AG09309 (cell line): ENCODE data around the gene GABRB1.
A peak's percentile ranks its signal among the peaks of the same experiment; 100 is the strongest.

Experiments
- DNase-seq: peaks from one replicate; pipeline ENCODE4 v3.0.0-alpha.2; 2010; ENCODE audit warnings: low read depth
- H3K4me3 ChIP-seq: 2 replicates; pipeline ENCODE4 v1.5.1; 2011; ENCODE audit warnings: mild to moderate bottlenecking, low read depth, low read length, moderate library complexity; ENCODE audit not compliant: control insufficient read depth
- CTCF ChIP-seq: IDR thresholded peaks from 2 replicates; pipeline ENCODE4 v1.5.1; 2011; ENCODE audit warnings: mild to moderate bottlenecking, low read depth, low read length, inconsistent platforms; ENCODE audit not compliant: insufficient read depth, control insufficient read depth; ENCODE audit errors: missing control alignments

GABRB1 gene

DNA sequence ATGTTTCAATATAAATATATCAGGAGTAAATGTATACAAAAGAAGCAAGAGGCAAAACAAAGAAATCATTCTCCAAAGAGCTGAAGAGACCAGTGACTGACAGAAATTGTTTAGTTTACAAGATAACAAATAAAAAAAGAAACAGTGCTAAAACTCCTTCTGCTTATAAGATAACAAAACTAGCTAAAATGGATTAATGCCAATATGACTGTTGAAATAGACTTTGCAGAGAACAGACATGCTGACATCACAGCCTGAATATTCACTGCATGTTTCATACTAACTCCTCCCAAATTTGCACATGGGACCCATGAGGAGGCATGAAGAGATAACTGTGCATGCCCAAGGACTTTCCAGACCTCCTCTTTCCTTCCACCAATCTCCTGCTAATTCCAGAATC is 31.8 kb upstream of the GABRB1 start:
- no peak for TF ChIP-seq CTCF
- H3K4me3 ChIP-seq = no peak overlapping the region
- no peak for DNase-seq

DNA sequence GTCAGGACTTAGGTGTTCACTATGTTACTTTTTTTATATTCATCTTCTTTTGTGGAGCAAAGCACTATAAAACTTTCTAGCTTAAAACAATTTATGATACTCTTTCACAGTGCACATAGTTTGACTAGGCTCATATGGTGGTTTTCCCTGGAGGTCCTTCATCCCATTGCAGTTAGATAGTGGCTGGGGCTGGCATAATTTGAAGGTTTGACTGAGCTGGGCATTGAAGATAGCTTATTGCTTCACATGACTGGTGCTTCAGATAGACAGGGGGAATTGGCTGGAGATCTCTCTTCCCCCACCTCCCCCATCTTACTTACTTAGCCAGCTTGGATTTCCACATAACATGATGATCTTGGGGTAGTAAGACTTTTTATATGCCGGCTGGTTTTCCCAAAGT is 31.0 kb upstream of the GABRB1 start:
- TF ChIP-seq CTCF = no peak
- H3K4me3 ChIP-seq = no peak overlapping the region
- no peak for DNase-seq

- no peak overlapping the region for H3K4me3 ChIP-seq
- no peak for DNase-seq
- TF ChIP-seq CTCF = peak; percentile 5
These were observed 28.8 kb upstream of the GABRB1 start for GRCh38 chr4:47002580-47002979.

GRCh38 chr4:47010347-47010911 is 20.9 kb upstream of the GABRB1 start:
- no peak for DNase-seq
- no peak for TF ChIP-seq CTCF
- no peak overlapping the region for H3K4me3 ChIP-seq

DNA sequence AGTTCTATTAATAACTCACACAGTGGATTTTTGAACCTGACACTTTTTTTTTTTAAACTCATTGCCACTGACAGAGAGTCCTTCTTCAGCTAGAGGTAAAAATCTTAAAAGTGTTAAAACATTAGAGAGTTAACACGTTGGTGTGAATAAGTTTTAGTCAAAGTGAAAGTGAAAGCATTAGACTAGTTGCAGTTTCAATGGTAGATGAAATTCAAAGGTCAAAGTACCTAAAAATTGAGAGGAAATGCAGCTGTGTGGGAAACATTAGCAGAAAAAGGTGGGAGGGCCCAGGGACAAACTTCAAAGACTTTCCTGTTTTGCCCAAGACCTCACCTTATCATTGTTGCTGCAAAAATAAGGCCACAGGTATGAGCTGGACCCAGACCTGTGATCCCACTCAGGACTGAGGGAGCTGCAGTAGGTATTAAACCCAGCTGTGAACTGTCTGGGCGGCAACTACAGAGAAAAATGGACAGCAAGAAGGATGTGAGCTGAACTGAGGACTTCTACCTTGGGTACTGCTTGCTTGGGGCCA is 20.4 kb upstream of the GABRB1 start:
- no peak overlapping the region for H3K4me3 ChIP-seq
- DNase-seq = no peak
- TF ChIP-seq CTCF = no peak

DNA sequence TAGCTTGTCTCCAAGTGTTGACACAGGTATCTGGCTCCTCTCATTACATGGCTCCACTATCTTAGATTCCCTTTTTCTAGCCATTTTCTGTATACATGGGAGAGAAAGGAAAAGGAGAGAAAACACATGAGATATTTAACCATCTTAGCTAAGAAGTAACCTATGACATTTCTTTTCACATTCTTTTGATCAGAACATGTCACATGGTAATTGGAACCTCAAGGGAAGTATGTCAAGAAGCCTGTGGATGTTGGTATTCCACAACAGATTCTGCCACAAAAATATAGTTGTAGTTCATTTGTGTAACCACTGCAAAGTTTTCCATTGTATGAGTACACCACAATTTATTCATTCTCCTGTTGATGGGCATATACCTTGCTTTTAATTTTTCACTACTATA is 18.7 kb upstream of the GABRB1 start:
- no peak for DNase-seq
- TF ChIP-seq CTCF = no peak
- no peak overlapping the region for H3K4me3 ChIP-seq

GRCh38 chr4:47013373-47013772 is 18.0 kb upstream of the GABRB1 start:
- DNase-seq = no peak

More at GRCh38 chr4:47013373-47013772, 18.0 kb upstream of the GABRB1 start:
- no peak for TF ChIP-seq CTCF
- H3K4me3 ChIP-seq = no peak overlapping the region
